GM13976 (cell line): ENCODE results near the gene EHMT1.

Experiments used
- DNase-seq: peaks from one replicate; pipeline ENCODE4 v3.0.0; 2012; ENCODE audit warnings: low spot score
- CTCF ChIP-seq: IDR thresholded peaks from 2 replicates; pipeline ENCODE4 v1.5.1; 2012; ENCODE audit warnings: borderline replicate concordance, mild to moderate bottlenecking; ENCODE audit not compliant: insufficient read depth; ENCODE audit errors: extremely low read depth, missing control alignments, control extremely low read depth
- in situ Hi-C: fragments of 300-500 bp; cut with MboI; formaldehyde crosslinking; loops from one replicate; pipeline ENCODE4 v1.12.0; 2022; ENCODE audit warnings: low sequenced_read_pairs, mixed read lengths, inconsistent platforms; ENCODE audit not compliant: unreplicated experiment

Gene EHMT1

GRCh38 chr9:137787381-137787780, 168.6 kb downstream of the EHMT1 start:
- no peak for TF ChIP-seq CTCF
- no peak for DNase-seq
- in situ Hi-C loops, result no loop called here

- in situ Hi-C loops, result no loop called here
- no peak for TF ChIP-seq CTCF
- no peak for DNase-seq
Observed at GRCh38 chr9:137787786-137788505, 169.1 kb downstream of the EHMT1 start.

- TF ChIP-seq CTCF, result no peak
- in situ Hi-C loops, result no loop called here
- no peak for DNase-seq
Observed at GRCh38 chr9:137788561-137789294, 169.9 kb downstream of the EHMT1 start.

GRCh38 chr9:137789295-137789895, 170.6 kb downstream of the EHMT1 start:
- no peak for DNase-seq
- no peak for TF ChIP-seq CTCF
- in situ Hi-C loops, result no loop called here

GRCh38 chr9:137791947-137792346, 173.1 kb downstream of the EHMT1 start:
- no peak for DNase-seq
- in situ Hi-C loops, result no loop called here
- no peak for TF ChIP-seq CTCF

GRCh38 chr9:137793196-137793841, 174.5 kb downstream of the EHMT1 start:
- TF ChIP-seq CTCF, result no peak
- DNase-seq, result no peak
- in situ Hi-C loops, result no loop called here
